Activated CD8-positive, alpha-beta memory T cell treated with anti-CD3 and anti-CD28 coated beads, Interleukin-2, amount 10 ng/mL, durations not matched to agents 7 days and 5 days (primary cell): Measurements from ENCODE around the gene PDE11A. TPM values are rescaled to one million over a fixed set of nuclear protein-coding genes. Genes with fewer than 3 reads are reported as not detected.
"Not testable (repeated sequence)": the region's sequence is repeated elsewhere in the genome, so short reads cannot be mapped to it uniquely, and the experiment has no call there.

ENCODE experiments used
- ATAC-seq: fragments of 150-1000 bp; cut with Tn5 transposase; one replicate; pipeline ENCODE4 v1.10.0; 2021; ENCODE audit warnings: moderate library complexity
- CTCF ChIA-PET: fragments of 350-600 bp; sonication (Branson Sonifier 250); formaldehyde crosslinking; loops from one replicate; lab custom pipeline; 2021; ENCODE audit warnings: antibody characterized with exemption; lab: Charles Lee
- DNase-seq: peaks from one replicate; pipeline ENCODE4 v3.0.0-alpha.2; 2020
- H3K27ac Mint-ChIP-seq: one replicate; pipeline ENCODE4 v1.8.0; 2021; ENCODE audit warnings: mild to moderate bottlenecking, mixed read lengths
- H3K27me3 Mint-ChIP-seq: one replicate; pipeline ENCODE4 v1.8.0; 2021; ENCODE audit warnings: mixed read lengths
- H3K36me3 Mint-ChIP-seq: one replicate; pipeline ENCODE4 v1.8.0; 2021; ENCODE audit warnings: mild to moderate bottlenecking, mixed read lengths
- H3K4me1 Mint-ChIP-seq: one replicate; pipeline ENCODE4 v1.8.0; 2021; ENCODE audit warnings: mixed read lengths
- H3K4me3 Mint-ChIP-seq: one replicate; pipeline ENCODE4 v1.8.0; 2021; ENCODE audit warnings: mild to moderate bottlenecking, moderate library complexity, mixed read lengths
- H3K9me3 Mint-ChIP-seq: one replicate; pipeline ENCODE4 v1.8.0; 2022; ENCODE audit warnings: low read depth, mixed read lengths
- total RNA-seq, 2 experiments: library from RNA; stranded (reverse); gene quantifications; one replicate each; pipeline ENCODE4 v1.2.3, GENCODE V29; 2021

The PDE11A gene
- total RNA-seq, 2 experiments from 2014 or later, result not detected

- no peak overlapping the region for H3K4me3 Mint-ChIP-seq
- ATAC-seq (no peak), DNase-seq (no peak)
- CTCF ChIA-PET, result interaction anchor here (3.0 kb wide), 1 partner anchor 11 kb away, joined by 14 read pairs; the partner anchor contains the start of gene RBM45
- no peaks in the 10 kb centered on the region for H3K36me3 Mint-ChIP-seq
- H3K9me3 Mint-ChIP-seq, result no peaks in the 10 kb centered on the region
- no peak overlapping the region for H3K27ac Mint-ChIP-seq
- no peaks in the 10 kb centered on the region for H3K27me3 Mint-ChIP-seq
- H3K4me1 Mint-ChIP-seq, result no peaks in the 10 kb centered on the region
Measured at GRCh38 chr2:178101321-178102079, 28.9 kb upstream of the PDE11A start.

DNA sequence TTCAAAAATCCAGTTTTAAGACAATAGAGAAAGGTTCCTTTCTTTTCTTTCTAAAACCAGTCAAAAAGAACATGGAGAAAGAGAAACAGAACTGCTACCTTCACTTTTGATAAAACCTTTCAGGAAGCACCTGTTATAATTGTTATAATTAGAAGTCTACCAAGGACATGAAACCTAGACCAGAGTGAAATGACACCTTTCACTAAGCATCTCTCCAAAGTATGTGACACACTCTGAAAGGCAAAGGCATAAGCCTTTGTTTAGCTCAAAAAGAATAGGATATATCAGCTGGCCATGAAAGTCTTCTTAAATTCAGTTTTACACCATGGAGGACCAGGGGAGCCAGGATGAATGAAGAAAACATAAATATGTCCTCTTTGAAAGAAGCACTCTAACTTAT, 20.9 kb upstream of the PDE11A start:
- ATAC-seq (no peak), DNase-seq (no peak)
- Mint-ChIP-seq H3K4me3 (no peak overlapping the region), H3K4me1 (no peaks in the 10 kb centered on the region), H3K27ac (no peak overlapping the region), H3K27me3 (peaks cover 3% of the 10 kb centered on the region), H3K9me3 (no peaks in the 10 kb centered on the region), H3K36me3 (no peaks in the 10 kb centered on the region)
- CTCF ChIA-PET, result interaction anchor here (1.2 kb wide), 1 partner anchor 9 kb away, joined by 4 read pairs; no protein-coding TSS in a partner anchor

- Mint-ChIP-seq H3K9me3 (no peaks in the 10 kb centered on the region), H3K4me3 (no peak overlapping the region), H3K36me3 (no peaks in the 10 kb centered on the region), H3K4me1 (no peaks in the 10 kb centered on the region), H3K27me3 (peaks cover 15% of the 10 kb centered on the region), H3K27ac (no peak overlapping the region)
- ATAC-seq (no peak), DNase-seq (no peak)
- CTCF ChIA-PET, result no interaction called here
Measured at GRCh38 chr2:178088774-178089270, 16.2 kb upstream of the PDE11A start.

DNA sequence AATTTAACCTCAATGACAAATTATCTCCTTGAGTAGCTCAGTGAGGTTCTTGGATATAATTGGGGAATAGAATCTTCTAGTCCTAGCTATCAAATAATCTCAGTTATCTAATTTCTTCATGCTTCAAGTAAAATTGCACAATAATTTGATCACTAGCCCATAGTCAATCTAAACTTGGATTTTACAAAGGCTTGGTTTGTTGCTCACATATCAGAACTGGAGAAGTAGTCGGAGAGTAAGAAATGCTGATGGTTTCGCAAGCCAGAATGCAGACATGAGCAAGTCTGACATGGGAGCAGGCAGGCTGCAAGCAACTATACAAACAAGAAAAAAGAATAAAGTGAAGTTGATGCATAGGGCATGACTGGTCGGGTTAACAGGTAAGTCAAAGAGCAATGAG, 11.7 kb upstream of the PDE11A start:
- Mint-ChIP-seq H3K9me3 (peaks cover under 1% of the 10 kb centered on the region), H3K27ac (no peak overlapping the region), H3K4me1 (no peaks in the 10 kb centered on the region), H3K36me3 (no peaks in the 10 kb centered on the region), H3K27me3 (peaks cover 20% of the 10 kb centered on the region), H3K4me3 (no peak overlapping the region)
- ATAC-seq, result no peak
- CTCF ChIA-PET, result interaction anchor here (1.4 kb wide), 1 partner anchor 9 kb away, joined by 4 read pairs; no protein-coding TSS in a partner anchor
- no peak for DNase-seq

- no peaks in the 10 kb centered on the region for H3K36me3 Mint-ChIP-seq
- H3K4me1 Mint-ChIP-seq, result no peaks in the 10 kb centered on the region
- peaks cover 24% of the 10 kb centered on the region for H3K27me3 Mint-ChIP-seq
Measured at GRCh38 chr2:178082408-178083045, 9.9 kb upstream of the PDE11A start.

DNA sequence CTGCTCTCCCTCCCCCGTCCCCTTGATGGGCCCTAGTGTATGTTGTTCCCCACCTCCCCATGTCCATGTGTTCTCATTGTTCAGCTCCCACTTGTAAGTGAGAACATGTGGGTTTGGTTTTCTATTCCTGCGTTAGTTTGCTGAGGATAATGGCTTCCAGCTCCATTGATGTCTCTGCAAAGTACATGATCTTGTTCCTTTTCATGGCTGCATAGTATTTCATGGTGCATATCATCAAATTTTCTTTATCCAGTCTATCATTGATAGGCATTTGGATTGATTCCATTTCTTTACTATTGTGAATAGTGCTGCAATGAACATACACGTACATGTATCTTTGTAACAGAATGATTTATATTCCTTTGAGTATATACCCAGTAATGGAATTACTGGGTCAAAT, 6.7 kb upstream of the PDE11A start:
- not testable (repeated sequence) for H3K4me3 Mint-ChIP-seq, ATAC-seq, H3K4me1 Mint-ChIP-seq, DNase-seq, H3K36me3 Mint-ChIP-seq, H3K27ac Mint-ChIP-seq, H3K9me3 Mint-ChIP-seq
- peaks cover 22% of the 10 kb centered on the region for H3K27me3 Mint-ChIP-seq
- CTCF ChIA-PET, result interaction anchor here (0.9 kb wide), 1 partner anchor 19 kb away, joined by 3 read pairs; no protein-coding TSS in a partner anchor

More at GRCh38 chr2:178082408-178083045, 9.9 kb upstream of the PDE11A start:
- H3K27ac Mint-ChIP-seq, result no peak overlapping the region
- DNase-seq (no peak), ATAC-seq (no peak)
- CTCF ChIA-PET, result no interaction called here
- H3K4me3 Mint-ChIP-seq, result no peak overlapping the region
- peaks cover 2% of the 10 kb centered on the region for H3K9me3 Mint-ChIP-seq

- Mint-ChIP-seq H3K27ac (no peak overlapping the region), H3K36me3 (no peaks in the 10 kb centered on the region), H3K9me3 (peaks cover 2% of the 10 kb centered on the region), H3K27me3 (peaks cover 48% of the 10 kb centered on the region), H3K4me1 (peaks cover 12% of the 10 kb centered on the region), H3K4me3 (no peak overlapping the region)
- DNase-seq, result no peak
- ATAC-seq, result no peak
- CTCF ChIA-PET, result interaction anchor here (1.6 kb wide), 1 partner anchor 37 kb away, joined by 4 read pairs; the partner anchor contains the start of gene RBM45
Measured at GRCh38 chr2:178076130-178076529, 3.6 kb upstream of the PDE11A start.

DNA sequence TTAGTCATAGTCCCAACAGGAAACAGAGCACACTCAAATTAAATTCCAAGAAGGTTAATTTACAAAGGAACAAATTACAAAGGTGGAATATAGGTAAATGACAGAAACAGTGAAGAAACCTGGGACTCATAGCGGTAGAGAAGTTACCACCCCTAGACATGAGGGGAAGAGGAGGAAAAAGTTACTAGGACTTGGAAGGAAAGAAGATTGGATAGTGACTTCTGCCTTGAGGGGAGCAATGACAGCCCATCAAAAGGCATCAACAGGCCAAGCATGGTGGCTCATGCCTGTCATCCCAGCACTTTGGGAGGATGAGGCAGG, 2.4 kb upstream of the PDE11A start:
- CTCF ChIA-PET, result interaction anchor here (1.6 kb wide), 1 partner anchor 38 kb away, joined by 4 read pairs; the partner anchor contains the start of gene RBM45
- H3K4me1 Mint-ChIP-seq, result peaks cover 12% of the 10 kb centered on the region
- H3K27me3 Mint-ChIP-seq, result peaks cover 53% of the 10 kb centered on the region
- no peak for DNase-seq
- no peak overlapping the region for H3K4me3 Mint-ChIP-seq
- H3K9me3 Mint-ChIP-seq, result peaks cover 2% of the 10 kb centered on the region
- ATAC-seq, result no peak
- H3K27ac Mint-ChIP-seq, result no peak overlapping the region
- no peaks in the 10 kb centered on the region for H3K36me3 Mint-ChIP-seq

DNA sequence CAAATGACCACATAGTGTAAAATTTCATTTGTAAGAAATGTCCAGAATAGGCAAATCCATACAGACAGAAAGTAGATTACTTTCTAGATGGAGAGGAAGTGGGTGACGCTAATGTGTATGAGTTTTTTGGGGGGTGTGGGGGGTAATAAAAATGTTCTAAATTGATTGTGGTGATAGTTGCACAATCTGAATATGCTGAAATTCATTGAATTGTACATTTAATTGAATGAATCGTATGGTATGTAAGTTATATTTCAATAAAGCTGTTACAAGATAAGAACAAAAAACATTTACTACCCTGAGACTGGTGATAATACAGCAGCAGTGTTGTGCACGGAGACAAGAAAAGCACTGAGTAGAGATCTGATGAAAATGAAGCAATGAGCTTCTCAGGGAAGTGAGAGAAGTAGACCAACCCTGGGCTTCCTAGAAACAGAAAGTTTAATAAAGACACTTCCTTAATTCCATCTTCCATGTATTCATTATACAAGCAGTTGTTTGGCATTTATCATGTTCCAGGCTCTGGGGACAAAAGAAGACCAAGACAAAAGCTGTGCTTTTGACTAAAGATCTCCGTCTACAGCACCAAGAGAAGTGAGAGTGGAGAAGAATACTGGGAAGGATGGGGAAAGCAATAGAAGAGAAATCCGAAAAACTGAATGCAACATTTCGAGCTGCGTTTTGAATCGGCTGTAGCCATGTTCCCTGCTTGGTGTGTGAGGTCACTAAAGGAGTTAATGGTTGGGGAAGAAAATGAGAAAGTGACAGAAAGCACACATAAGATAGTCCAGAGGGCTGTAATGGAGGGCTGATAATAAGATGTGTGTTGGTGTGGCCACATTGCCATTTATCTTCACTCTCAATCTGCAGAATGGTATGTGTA, 1.8 kb upstream of the PDE11A start:
- no peaks in the 10 kb centered on the region for H3K36me3 Mint-ChIP-seq
- no peak overlapping the region for H3K4me3 Mint-ChIP-seq
- H3K27me3 Mint-ChIP-seq, result peaks cover 56% of the 10 kb centered on the region
- DNase-seq (no peak), ATAC-seq (no peak)
- peaks cover 2% of the 10 kb centered on the region for H3K9me3 Mint-ChIP-seq
- no peak overlapping the region for H3K27ac Mint-ChIP-seq
- CTCF ChIA-PET, result interaction anchor here (1.6 kb wide), 1 partner anchor 38 kb away, joined by 4 read pairs; the partner anchor contains the start of gene RBM45
- peaks cover 12% of the 10 kb centered on the region for H3K4me1 Mint-ChIP-seq

DNA sequence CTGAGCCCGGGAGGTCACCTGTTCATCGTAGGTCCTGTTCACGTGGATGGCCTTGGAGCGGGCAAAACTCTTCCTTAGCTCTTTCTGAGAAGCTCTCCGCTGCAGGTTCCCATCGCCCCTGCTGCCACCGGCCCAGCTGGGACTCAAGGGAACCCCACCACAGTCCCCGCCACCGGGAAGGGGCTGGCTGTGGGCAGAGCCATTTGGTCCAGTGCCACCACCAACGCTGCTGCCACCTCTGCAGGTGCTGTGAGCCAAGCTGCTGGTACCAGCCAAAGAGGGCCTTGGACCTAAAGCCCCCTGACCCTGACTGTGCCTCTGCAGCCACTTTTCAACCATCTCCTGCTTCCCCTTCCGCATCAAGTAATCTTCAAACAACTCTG, 586 bp downstream of the PDE11A start:
- no peak overlapping the region for H3K27ac Mint-ChIP-seq
- H3K36me3 Mint-ChIP-seq, result no peaks in the 10 kb centered on the region
- DNase-seq (no peak), ATAC-seq (no peak)
- peaks cover 60% of the 10 kb centered on the region for H3K27me3 Mint-ChIP-seq
- no peak overlapping the region for H3K4me3 Mint-ChIP-seq
- peaks cover 12% of the 10 kb centered on the region for H3K4me1 Mint-ChIP-seq
- no peaks in the 10 kb centered on the region for H3K9me3 Mint-ChIP-seq
- CTCF ChIA-PET, result no interaction called here

GRCh38 chr2:178070824-178071223, 1.8 kb downstream of the PDE11A start:
- H3K4me3 Mint-ChIP-seq, result no peak overlapping the region
- DNase-seq, result no peak
- CTCF ChIA-PET, result no interaction called here
- no peaks in the 10 kb centered on the region for H3K9me3 Mint-ChIP-seq
- no peaks in the 10 kb centered on the region for H3K36me3 Mint-ChIP-seq
- H3K27me3 Mint-ChIP-seq, result peaks cover 60% of the 10 kb centered on the region
- ATAC-seq, result no peak
- H3K4me1 Mint-ChIP-seq, result peaks cover 12% of the 10 kb centered on the region
- H3K27ac Mint-ChIP-seq, result no peak overlapping the region

DNA sequence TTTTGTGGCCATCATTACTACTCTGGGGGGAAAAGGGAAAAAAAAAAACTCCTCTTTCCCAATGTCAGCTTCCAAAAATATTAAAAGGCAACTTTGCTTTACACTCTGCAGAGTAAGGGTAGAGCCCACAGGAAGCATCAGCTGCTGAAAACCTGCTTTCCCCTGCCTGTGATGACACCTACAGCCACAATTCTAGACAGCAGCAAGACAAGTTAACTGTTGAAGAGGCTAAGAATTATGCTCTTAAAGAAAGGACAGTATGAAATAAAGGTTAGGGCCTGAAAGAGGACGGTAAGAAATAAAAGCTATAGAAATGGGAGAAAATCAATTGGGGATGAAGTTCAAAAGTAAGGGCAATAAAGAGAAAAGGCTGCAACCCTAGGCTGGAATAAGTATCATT, 3.0 kb downstream of the PDE11A start:
- H3K4me1 Mint-ChIP-seq, result peaks cover 11% of the 10 kb centered on the region
- DNase-seq (no peak), ATAC-seq (no peak)
- H3K9me3 Mint-ChIP-seq, result no peaks in the 10 kb centered on the region
- no peaks in the 10 kb centered on the region for H3K36me3 Mint-ChIP-seq
- H3K27ac Mint-ChIP-seq, result no peak overlapping the region
- peaks cover 59% of the 10 kb centered on the region for H3K27me3 Mint-ChIP-seq
- CTCF ChIA-PET, result no interaction called here
- no peak overlapping the region for H3K4me3 Mint-ChIP-seq

DNA sequence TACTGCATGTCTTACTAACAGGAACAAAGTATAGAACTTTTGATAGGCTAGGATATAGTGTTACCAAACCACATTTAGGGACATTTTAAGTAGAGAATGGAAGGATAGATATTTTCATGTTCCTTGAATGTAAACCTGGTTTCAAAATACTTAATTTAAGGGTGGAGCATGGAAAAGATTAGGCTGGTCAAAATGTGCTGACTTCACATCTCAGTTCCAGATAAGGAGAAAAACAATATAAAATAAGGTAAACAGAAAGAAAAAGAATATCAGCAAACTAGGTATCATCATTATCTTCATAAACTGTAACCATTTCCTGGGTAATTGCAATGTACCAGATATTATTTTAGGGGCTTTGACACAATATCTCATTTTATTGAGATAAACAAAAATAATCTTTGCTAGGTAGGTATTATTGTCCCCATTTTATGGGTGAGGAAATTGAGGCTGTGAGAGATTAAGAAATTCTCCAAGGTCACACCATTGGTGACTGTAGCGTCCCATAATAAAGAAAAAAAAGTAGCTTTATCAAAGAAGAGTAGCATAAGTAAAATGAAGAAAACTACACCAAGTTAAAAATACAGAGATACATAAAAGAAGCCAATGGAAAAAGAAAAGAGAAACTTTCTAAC, 3.6 kb downstream of the PDE11A start:
- Mint-ChIP-seq H3K27ac (no peak overlapping the region), H3K4me1 (peaks cover 9% of the 10 kb centered on the region), H3K4me3 (no peak overlapping the region), H3K9me3 (no peaks in the 10 kb centered on the region), H3K36me3 (no peaks in the 10 kb centered on the region), H3K27me3 (peaks cover 54% of the 10 kb centered on the region)
- no peak for ATAC-seq
- CTCF ChIA-PET, result no interaction called here
- no peak for DNase-seq
